Measurements from ENCODE around the gene LRRC52.

DNA sequence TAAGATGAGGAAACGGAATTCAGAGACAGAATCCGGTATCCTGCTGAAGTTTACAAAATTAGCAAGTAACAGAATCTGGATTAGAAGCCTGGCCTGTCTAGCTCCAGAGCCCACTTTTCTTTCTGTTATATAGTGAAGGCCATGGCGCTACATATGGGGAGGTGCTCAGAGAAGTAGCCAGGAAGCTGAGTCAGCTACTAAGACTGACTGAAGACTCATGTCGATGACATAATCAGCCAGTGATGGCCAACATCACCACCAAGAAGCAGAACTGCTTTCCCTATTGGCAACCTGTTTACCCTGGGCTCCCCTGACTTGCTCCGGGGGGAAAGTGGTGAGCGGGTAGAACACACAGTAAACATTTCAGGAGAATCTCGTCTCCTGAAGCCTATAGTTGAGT is 18.8 kb downstream of the LRRC52 start:
- TF ChIP-seq ZNF792 (CRISPR knock-in tag; IDR thresholded peaks at IDR 0.05) (no peak), CAMTA2 (CRISPR knock-in tag; IDR thresholded peaks at IDR 0.05; ENCODE audit: borderline replicate concordance) (no peak)

Data from HepG2 (cell line).